Hematopoietic multipotent progenitor cell (in vitro differentiated cells): ENCODE results near the gene RHEBL1. TPM values are rescaled to one million over a fixed set of nuclear protein-coding genes. Genes with fewer than 3 reads are reported as not detected.

Experiments used
- DNase-seq, 3 donors: peaks; one replicate each; pipeline ENCODE4 v3.0.0-alpha.2; 2011 to 2015; ENCODE audit warnings: low read depth in 2 of 3, low spot score in 2 of 3
- total RNA-seq: library from RNA; depleted of rRNA; stranded (reverse); fragments of >200 nt; gene quantifications from one replicate; pipeline ENCODE4 v1.2.3, GENCODE V29; 2012

Gene RHEBL1
- total RNA-seq, 1 donor = 2.7 TPM

GRCh38 chr12:49055092-49055491 lies 14.7 kb downstream of the RHEBL1 start:
- no peak for DNase-seq

- no peak for DNase-seq
These were observed 15.3 kb downstream of the RHEBL1 start for GRCh38 chr12:49054524-49054923.

- DNase-seq = no peak
These were observed 15.7 kb downstream of the RHEBL1 start for GRCh38 chr12:49054096-49054495.

GRCh38 chr12:49052451-49053208 lies 17.1 kb downstream of the RHEBL1 start:
- no peak for DNase-seq

- DNase-seq = no peak
These were observed 17.9 kb downstream of the RHEBL1 start for GRCh38 chr12:49051777-49052438.

- DNase-seq = no peak
These were observed 18.4 kb downstream of the RHEBL1 start for GRCh38 chr12:49051373-49051764.

- no peak for DNase-seq
These were observed 19.0 kb downstream of the RHEBL1 start for GRCh38 chr12:49050507-49051372.

- no peak for DNase-seq
These were observed 20.1 kb downstream of the RHEBL1 start for GRCh38 chr12:49049566-49050224.

- DNase-seq = no peak
These were observed 20.8 kb downstream of the RHEBL1 start for GRCh38 chr12:49048953-49049352.

GRCh38 chr12:49046129-49046895 lies 23.5 kb downstream of the RHEBL1 start:
- DNase-seq = no peak

GRCh38 chr12:49044660-49045059 lies 25.1 kb downstream of the RHEBL1 start:
- DNase-seq = no peak

- peak; percentile 57 to 82 (median 72) for DNase-seq
These were observed 25.9 kb downstream of the RHEBL1 start for GRCh38 chr12:49043856-49044258.

GRCh38 chr12:49043241-49043640 lies 26.5 kb downstream of the RHEBL1 start:
- DNase-seq = no peak

- DNase-seq = no peak
These were observed 27.8 kb downstream of the RHEBL1 start for GRCh38 chr12:49041881-49042484.

GRCh38 chr12:49041036-49041880 lies 28.5 kb downstream of the RHEBL1 start:
- DNase-seq = no peak

GRCh38 chr12:49040364-49040855 lies 29.4 kb downstream of the RHEBL1 start:
- DNase-seq = no peak

- no peak for DNase-seq
These were observed 30.1 kb downstream of the RHEBL1 start for GRCh38 chr12:49039421-49040363.
